Hematopoietic multipotent progenitor cell treated with erythropoietin and hydrocortisone succinate and interleukin-3 and kit ligand, for 17 days (in vitro differentiated cells): Measurements from ENCODE around the gene COTL1.

Source experiments
- DNase-seq: peaks from one replicate; pipeline ENCODE4 v3.0.0-alpha.2; 2015; ENCODE audit warnings: low spot score

The COTL1 gene

GRCh38 chr16:84548971-84549844 is 68.7 kb downstream of the COTL1 start:
- no peak for DNase-seq

- DNase-seq: no peak
Observed at GRCh38 chr16:84548508-84548907, 69.4 kb downstream of the COTL1 start.

- no peak for DNase-seq
Observed at GRCh38 chr16:84547546-84548061, 70.3 kb downstream of the COTL1 start.

GRCh38 chr16:84546669-84547545 is 71.0 kb downstream of the COTL1 start:
- DNase-seq: no peak

- no peak for DNase-seq
Observed at GRCh38 chr16:84545114-84545737, 72.7 kb downstream of the COTL1 start.

GRCh38 chr16:84544031-84544773 is 73.7 kb downstream of the COTL1 start:
- no peak for DNase-seq

GRCh38 chr16:84543253-84543652 is 74.6 kb downstream of the COTL1 start:
- DNase-seq: no peak

GRCh38 chr16:84541999-84542817 is 75.7 kb downstream of the COTL1 start:
- DNase-seq: no peak

- no peak for DNase-seq
Observed at GRCh38 chr16:84540194-84540593, 77.7 kb downstream of the COTL1 start.

GRCh38 chr16:84538222-84538840 is 79.5 kb downstream of the COTL1 start:
- DNase-seq: no peak

GRCh38 chr16:84537491-84538151 is 80.3 kb downstream of the COTL1 start:
- DNase-seq: no peak

GRCh38 chr16:84535851-84536250 is 82.0 kb downstream of the COTL1 start:
- DNase-seq: no peak

GRCh38 chr16:84535408-84535807 is 82.5 kb downstream of the COTL1 start:
- DNase-seq: no peak

- DNase-seq: no peak
Observed at GRCh38 chr16:84534815-84535214, 83.1 kb downstream of the COTL1 start.

- DNase-seq: no peak
Observed at GRCh38 chr16:84532855-84533486, 84.9 kb downstream of the COTL1 start.

GRCh38 chr16:84532291-84532724 is 85.6 kb downstream of the COTL1 start:
- DNase-seq: no peak

- no peak for DNase-seq
Observed at GRCh38 chr16:84531671-84532111, 86.2 kb downstream of the COTL1 start.

GRCh38 chr16:84530590-84530989 is 87.3 kb downstream of the COTL1 start:
- DNase-seq: no peak

GRCh38 chr16:84529607-84530006 is 88.3 kb downstream of the COTL1 start:
- no peak for DNase-seq
